Measurements from ENCODE around the gene MRPS11.
"Not testable (repeated sequence)": the region's sequence is repeated elsewhere in the genome, so short reads cannot be mapped to it uniquely, and the experiment has no call there.

The MRPS11 gene

GRCh38 chr15:88456733-88457132 lies 10.8 kb upstream of the MRPS11 start:
- no peak for DNase-seq

GRCh38 chr15:88463870-88464532 lies 3.5 kb upstream of the MRPS11 start:
- no peak for DNase-seq

DNA sequence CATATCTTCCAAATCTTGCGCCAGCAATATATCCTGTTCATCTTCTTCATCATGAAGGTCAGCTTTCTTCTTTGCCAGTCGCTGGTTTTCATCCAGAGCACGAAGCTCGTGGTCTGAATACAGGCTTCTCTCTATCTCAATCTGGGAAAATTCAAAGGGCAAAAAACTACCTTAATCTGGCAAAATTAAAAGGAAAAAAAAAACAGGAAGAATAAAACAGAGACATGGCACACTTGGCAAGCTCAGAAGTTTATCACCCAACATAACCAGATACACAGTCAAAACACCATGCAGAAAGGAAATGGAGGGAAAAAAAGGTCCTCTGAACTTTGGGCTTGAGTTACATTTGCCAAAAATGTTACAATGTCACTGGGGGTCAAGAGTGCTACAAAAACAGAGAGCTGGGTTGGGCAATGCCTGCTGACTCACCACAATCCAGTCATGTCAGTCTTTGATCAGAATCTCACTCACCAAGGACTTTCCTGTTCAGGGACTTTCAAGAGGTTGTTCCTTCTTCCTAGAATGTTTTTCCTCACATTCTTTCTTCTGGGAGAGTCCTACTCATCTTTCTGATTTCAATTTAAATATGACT lies 1.8 kb upstream of the MRPS11 start:
- no peak for DNase-seq

DNA sequence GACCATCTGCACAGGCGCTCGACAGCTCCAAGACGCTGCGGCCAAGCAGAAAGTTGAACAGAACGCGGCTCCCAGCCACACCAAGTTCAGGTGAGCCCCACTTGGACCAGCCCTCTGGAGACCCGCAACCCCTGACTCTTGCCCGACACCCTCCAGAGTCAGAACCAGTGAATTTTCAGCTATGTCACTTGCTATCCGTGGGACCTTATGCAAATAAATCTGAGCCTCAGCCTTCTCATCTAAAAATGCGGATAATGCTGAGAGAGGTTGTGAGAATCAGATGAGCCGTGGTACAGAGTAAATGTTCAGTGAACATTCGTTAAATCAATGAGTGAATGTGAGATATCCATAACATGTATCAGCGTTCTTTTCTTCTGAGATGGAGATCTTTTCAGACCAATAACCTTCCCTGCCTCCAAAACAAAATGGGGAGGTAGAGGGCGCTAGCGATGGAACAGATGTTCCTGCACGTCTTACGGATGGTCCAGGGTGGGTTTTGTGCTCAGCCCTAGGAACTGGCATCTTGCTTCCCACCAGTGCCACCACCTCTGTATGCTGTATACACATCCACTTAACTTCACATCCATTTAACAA lies 524 bp downstream of the MRPS11 start:
- peak; percentile 2 for DNase-seq

- DNase-seq = not testable (repeated sequence)
Observed at GRCh38 chr15:88468721-88469120, 1.2 kb downstream of the MRPS11 start.

DNA sequence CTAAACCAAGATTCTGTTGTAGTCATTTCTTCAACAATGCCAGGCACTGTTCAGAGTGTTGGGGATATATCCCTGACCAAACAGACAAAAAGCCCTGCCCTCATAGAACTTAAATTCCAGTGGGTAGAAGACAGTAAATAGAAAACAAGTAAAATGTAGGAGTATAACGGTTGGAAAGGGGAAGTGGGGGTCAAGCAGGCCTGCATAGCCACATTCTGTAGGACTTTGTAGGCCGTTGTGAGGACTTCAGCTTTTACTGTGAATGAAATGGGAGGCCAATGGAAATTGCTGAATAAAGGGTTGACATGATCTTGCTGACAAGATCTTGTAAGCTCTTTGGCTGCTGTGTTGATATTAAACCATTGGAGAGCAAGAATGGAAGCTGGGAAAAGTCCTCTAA lies 1.8 kb downstream of the MRPS11 start:
- DNase-seq = no peak

GRCh38 chr15:88470625-88471372 lies 3.3 kb downstream of the MRPS11 start:
- DNase-seq = no peak

- no peak for DNase-seq
Observed at GRCh38 chr15:88472225-88472624, 4.7 kb downstream of the MRPS11 start.

DNA sequence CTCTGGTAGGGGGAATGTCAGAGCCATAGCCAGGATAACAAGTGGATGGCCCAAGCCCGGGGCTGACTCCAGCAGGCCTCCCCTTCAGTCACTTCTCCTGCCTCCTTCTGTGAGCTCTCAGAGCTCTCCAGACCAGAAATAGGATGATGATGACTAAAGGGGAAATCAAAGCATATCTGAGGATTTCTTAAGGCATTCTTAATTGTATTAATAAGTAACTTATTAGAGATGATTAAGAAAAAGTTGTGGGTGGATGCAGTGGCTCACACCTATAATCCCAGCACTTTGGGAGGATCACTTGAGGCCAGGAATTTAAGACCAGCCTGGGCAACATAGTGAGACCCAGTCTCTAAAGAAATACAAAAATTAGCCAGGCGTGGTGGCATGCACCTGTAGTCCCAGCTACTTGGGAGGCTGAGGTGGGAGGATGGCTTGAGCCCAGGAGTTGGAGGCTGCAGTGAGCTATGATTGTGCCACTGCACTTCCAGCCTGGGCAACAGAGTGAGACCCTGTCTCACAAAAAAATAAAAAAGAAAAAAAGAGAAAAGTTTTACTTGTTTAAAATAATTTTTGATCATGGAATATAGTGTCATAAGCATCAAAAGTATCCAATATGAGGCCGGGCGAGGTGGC lies 6.3 kb downstream of the MRPS11 start:
- DNase-seq = not testable (repeated sequence)

DNA sequence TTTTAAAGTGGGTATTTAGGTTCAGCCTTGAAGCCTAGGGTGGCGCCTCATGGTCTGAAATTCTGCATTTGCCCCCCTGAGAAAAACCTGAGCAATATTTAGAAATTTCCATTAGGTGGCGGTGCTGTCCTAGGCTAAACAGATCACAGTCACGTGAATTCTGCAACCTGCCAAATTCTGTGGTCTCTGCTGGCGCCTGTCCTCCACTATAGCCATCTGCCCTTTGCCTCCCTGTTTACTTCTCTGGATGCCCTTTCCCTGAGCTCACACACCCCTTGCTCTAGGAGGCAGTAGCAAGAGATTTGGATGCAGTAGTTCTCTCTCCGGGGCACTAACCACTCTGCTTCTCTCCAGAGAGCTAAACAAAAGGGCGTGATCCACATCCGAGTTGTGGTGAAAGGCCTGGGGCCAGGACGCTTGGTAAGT lies 9.1 kb downstream of the MRPS11 start:
- peak; percentile 6 for DNase-seq

DNA sequence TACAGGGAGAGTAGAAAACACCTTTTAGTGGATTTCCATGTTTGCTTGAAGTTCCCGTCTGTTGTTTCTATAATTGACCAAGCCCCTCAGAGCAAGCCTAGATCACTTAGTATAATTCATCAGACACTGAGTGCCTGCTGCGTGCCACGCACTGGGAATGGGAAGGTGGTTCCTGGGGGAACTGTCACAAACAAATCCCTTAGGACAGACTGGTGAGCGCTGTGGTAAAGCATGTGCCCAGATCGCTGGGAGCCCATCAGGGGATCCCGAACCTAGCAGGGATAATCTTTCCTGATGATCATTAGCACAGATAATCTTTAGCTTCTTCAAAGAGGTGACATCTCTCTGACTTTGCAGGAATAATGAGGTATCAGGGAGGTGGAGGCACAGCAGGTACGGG lies 9.6 kb downstream of the MRPS11 start:
- no peak for DNase-seq

DNA sequence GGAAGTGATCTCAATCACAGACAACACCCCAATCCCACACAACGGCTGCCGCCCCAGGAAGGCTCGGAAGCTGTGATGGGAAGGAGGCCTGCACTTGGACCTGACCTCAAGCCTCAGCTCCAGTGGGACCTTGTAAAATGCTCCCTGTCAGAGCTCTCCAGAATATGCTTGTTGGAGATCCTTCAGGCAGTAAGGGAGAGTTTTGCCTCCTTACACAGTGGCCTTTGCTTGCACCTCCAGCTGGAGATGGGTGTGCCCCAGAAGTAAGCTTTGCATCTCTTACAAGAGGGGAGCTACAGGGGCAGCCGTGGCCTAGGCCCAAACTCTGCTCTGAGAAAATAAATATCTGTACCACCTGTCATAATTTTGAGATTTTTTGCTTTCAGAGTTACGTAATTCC lies 10.4 kb downstream of the MRPS11 start:
- DNase-seq = no peak

DNA sequence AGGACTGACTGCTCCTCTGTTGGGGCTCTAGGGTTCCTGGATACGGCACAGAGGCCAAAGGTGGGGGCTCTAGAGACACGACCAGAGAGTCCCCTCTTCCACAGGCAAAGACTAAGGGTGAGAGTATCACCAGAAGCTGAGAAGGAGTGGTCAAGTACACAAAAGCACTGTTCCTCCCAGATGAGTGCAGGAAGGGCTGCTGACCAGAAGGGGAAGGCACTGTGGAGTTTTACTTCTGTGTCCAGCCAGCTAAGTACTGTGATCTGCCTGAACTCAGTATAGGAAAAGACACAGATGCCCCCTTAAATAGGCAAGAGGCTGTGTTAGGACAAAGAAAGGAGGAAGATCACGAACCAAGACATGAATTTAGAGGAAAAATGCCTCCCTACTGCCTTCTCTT lies 11.7 kb downstream of the MRPS11 start:
- no peak for DNase-seq

GRCh38 chr15:88480981-88481380 lies 13.5 kb downstream of the MRPS11 start:
- no peak for DNase-seq

DNA sequence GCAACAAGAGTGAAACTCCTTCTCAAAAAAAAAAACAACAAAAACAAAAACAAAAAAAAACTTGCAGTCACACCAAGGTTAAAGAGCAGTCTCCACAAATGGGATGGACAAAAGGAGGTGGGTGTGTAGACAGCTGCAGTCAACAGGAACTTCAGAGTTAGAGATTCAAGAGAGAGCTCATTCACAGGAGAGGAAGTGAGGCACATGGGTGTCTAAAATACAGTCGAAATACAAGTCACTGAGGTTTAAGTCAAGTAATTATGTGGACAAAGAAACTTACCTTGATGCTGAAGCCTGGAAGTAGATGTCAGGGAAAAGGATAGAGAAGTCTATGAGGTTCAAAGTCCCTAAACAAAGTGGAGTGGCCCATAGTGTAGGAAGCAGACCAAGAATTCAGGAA lies 14.8 kb downstream of the MRPS11 start:
- DNase-seq = no peak

GRCh38 chr15:88484682-88485331 lies 17.3 kb downstream of the MRPS11 start:
- no peak for DNase-seq

- no peak for DNase-seq
Observed at GRCh38 chr15:88487178-88487795, 19.8 kb downstream of the MRPS11 start.

DNA sequence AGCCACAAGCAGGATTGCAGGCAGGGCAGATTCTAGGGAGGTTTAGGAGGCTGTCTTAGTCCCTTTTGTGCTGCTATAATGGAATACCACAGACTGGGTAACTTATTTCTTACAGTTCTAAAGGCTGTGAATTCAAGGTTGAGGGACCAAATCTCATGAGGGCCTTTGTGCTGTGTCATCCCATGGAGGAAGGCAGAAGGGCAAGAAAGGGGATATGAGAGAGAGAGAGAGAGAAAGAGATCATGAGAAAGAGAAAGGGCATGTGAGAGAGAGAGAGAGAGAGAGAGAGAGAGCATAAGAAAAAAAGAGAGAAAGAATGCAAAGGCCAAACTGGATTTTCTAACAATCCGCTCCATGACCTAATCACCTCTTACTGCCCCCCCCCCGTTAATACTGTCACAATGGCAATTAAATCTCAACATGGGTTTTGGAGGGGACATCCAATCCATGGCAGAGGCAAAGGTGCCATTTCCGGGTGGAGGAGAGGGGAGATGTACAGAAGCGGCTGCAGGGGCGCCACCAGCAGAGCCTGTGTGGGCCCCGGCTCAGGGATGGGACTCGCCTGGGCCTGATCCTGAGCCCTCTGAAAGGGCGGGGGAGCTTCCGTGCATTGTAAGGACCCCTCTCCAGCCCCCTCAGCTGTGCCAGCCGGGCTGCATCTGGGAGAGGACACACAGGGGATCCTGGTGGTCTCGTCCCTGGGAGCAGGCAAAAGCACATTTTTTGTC lies 20.5 kb downstream of the MRPS11 start:
- DNase-seq = no peak

GRCh38 chr15:88489321-88489720 lies 21.8 kb downstream of the MRPS11 start:
- DNase-seq = no peak

GRCh38 chr15:88490036-88490435 lies 22.5 kb downstream of the MRPS11 start:
- no peak for DNase-seq

DNA sequence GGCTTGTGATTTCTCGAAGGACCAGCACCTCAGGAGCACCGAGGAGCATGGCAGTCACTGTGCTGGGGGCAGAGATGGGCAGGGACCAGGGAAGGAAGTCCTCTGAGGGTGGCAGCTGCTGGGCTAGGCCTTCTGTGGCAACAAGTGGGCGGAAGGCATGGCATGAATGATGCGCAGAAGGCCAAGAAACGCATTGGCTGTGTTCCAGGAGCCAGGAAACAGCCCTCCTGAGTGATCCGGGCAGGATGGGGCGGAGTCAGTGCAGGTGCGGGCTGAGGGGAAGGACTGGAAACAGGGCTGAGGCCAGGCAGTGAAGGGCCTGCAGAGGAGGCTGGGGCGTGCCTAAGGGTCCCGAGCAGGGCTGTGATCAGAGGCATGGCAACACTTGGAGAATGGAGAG lies 23.6 kb downstream of the MRPS11 start:
- DNase-seq = no peak

GRCh38 chr15:88493844-88494243 lies 26.3 kb downstream of the MRPS11 start:
- no peak for DNase-seq

Measured in activated CD4-positive, alpha-beta T cell treated with anti-CD3 and anti-CD28 coated beads, Interleukin-2, amount 50 U/mL, for 1 hour (primary cell).